ENCODE results near the gene ECSCR.

GRCh38 chr5:139435676-139436075 is 26.9 kb downstream of the ECSCR start:
- TF ChIP-seq, protein P1, sequence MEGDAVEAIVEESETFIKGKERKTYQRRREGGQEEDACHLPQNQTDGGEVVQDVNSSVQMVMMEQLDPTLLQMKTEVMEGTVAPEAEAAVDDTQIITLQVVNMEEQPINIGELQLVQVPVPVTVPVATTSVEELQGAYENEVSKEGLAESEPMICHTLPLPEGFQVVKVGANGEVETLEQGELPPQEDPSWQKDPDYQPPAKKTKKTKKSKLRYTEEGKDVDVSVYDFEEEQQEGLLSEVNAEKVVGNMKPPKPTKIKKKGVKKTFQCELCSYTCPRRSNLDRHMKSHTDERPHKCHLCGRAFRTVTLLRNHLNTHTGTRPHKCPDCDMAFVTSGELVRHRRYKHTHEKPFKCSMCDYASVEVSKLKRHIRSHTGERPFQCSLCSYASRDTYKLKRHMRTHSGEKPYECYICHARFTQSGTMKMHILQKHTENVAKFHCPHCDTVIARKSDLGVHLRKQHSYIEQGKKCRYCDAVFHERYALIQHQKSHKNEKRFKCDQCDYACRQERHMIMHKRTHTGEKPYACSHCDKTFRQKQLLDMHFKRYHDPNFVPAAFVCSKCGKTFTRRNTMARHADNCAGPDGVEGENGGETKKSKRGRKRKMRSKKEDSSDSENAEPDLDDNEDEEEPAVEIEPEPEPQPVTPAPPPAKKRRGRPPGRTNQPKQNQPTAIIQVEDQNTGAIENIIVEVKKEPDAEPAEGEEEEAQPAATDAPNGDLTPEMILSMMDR (IDR thresholded peaks at IDR 0.05), result no peak
- no peak for TF ChIP-seq EZH2 (IDR thresholded peaks at IDR 0.05; ENCODE audit: borderline replicate concordance, insufficient read depth, low read depth, low read length, poor library complexity, severe bottlenecking)

Measured in B cell (primary cell).